Fibroblast of lung (primary cell): ENCODE results near the gene SORBS1.

ENCODE experiments used
- EZH2 ChIP-seq: IDR thresholded peaks from 2 replicates; pipeline ENCODE4 v1.5.1; 2012; ENCODE audit warnings: low read length, control low read depth, mild to moderate bottlenecking; ENCODE audit errors: missing control alignments
- TF ChIP-seq, protein P1 (sequence below), 2 donors: IDR thresholded peaks in 1 of 2; conservative IDR thresholded peaks in 1 of 2; 1 replicate in 1 of 2; 2 replicates in 1 of 2; pipeline ENCODE4 v1.5.1; 2011 to 2012; ENCODE audit warnings: low read length in 2 of 2, control low read depth in 1 of 2, inconsistent platforms in 1 of 2, low read depth in 1 of 2, mild to moderate bottlenecking in 1 of 2

DNA sequence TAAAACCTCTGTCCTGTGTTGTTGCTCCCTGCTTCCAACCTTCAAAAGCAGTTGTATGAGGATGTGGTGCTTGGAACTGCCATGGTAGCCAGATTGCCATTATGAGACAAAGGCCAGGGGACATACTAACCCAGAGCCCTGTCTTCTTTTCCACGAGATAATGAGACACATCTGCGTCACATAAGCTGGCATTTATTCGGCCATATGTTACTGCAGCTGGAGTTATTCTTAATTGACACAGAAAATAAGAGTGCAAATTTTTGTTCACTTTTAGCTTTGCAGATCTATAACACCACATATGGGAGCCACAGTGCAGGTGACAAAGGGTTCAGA, 254.9 kb downstream of the SORBS1 start:
- no peak for TF ChIP-seq EZH2
- TF ChIP-seq, protein P1, sequence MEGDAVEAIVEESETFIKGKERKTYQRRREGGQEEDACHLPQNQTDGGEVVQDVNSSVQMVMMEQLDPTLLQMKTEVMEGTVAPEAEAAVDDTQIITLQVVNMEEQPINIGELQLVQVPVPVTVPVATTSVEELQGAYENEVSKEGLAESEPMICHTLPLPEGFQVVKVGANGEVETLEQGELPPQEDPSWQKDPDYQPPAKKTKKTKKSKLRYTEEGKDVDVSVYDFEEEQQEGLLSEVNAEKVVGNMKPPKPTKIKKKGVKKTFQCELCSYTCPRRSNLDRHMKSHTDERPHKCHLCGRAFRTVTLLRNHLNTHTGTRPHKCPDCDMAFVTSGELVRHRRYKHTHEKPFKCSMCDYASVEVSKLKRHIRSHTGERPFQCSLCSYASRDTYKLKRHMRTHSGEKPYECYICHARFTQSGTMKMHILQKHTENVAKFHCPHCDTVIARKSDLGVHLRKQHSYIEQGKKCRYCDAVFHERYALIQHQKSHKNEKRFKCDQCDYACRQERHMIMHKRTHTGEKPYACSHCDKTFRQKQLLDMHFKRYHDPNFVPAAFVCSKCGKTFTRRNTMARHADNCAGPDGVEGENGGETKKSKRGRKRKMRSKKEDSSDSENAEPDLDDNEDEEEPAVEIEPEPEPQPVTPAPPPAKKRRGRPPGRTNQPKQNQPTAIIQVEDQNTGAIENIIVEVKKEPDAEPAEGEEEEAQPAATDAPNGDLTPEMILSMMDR (conservative IDR thresholded peaks at IDR 0.05 in 1 of 2, IDR thresholded peaks at IDR 0.05 in 1 of 2; ENCODE audit: low read depth in 1 of 2, low read length in 2 of 2) = no peak
